Measurements from ENCODE around the gene ITGB1. TPM values are rescaled to one million over a fixed set of nuclear protein-coding genes. Genes with fewer than 3 reads are reported as not detected.

The ITGB1 gene
- total RNA-seq, 1 experiment from 2014 or later, result 317 TPM

DNA sequence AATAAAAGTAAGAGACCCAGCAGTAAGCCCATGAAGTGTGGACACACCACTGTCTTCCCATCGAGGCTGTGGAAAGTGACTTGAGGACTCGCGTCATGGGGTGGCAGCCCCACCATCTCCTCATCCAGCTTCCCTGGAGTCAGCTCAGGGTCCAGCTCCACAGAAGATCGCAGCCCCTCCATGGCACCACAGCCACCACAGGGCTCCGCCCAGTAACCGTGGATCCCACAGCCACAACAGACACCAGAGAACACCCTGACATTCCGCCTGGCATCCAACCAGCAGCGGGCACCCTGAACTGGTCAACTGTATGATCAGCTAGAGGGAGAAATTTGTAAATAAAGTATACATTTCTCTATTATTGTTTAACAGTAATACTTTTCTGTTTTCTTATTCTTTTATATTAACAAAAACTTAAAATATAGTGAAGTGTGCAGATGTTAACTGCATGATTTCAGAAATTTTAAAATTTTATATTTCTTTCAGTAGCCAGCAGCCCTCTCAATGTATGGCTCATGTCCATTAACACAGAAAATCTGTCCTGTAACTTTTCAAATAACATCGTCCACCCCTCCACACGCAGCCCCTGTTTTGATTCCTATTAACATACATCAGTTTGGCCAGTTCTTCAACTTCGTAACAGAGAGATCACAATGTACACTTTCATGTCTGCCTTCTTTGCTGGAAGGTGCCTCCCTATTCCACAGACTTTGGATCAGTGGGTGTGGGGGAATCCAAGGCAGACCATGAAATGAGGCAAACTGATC, 69.7 kb downstream of the ITGB1 start:
- CTCF ChIA-PET, result interaction anchor here (1.0 to 1.1 kb wide), 2 partner anchors 120 to 121 kb away, joined by 3 to 4 read pairs; no protein-coding TSS in a partner anchor
- POLR2A ChIA-PET, result no interaction called here
- no peak overlapping the region for H3K4me3 Mint-ChIP-seq
- ATAC-seq, result no peak
- no peak for TF ChIP-seq ZNF138 (CRISPR knock-in tag; conservative IDR thresholded peaks at IDR 0.05)
- TF ChIP-seq ZNF232 (CRISPR knock-in tag; IDR thresholded peaks at IDR 0.05), result no peak
- no peak for TF ChIP-seq NFYB (CRISPR knock-in tag; conservative IDR thresholded peaks at IDR 0.05; ENCODE audit: low read depth)
- TF ChIP-seq, protein P1, sequence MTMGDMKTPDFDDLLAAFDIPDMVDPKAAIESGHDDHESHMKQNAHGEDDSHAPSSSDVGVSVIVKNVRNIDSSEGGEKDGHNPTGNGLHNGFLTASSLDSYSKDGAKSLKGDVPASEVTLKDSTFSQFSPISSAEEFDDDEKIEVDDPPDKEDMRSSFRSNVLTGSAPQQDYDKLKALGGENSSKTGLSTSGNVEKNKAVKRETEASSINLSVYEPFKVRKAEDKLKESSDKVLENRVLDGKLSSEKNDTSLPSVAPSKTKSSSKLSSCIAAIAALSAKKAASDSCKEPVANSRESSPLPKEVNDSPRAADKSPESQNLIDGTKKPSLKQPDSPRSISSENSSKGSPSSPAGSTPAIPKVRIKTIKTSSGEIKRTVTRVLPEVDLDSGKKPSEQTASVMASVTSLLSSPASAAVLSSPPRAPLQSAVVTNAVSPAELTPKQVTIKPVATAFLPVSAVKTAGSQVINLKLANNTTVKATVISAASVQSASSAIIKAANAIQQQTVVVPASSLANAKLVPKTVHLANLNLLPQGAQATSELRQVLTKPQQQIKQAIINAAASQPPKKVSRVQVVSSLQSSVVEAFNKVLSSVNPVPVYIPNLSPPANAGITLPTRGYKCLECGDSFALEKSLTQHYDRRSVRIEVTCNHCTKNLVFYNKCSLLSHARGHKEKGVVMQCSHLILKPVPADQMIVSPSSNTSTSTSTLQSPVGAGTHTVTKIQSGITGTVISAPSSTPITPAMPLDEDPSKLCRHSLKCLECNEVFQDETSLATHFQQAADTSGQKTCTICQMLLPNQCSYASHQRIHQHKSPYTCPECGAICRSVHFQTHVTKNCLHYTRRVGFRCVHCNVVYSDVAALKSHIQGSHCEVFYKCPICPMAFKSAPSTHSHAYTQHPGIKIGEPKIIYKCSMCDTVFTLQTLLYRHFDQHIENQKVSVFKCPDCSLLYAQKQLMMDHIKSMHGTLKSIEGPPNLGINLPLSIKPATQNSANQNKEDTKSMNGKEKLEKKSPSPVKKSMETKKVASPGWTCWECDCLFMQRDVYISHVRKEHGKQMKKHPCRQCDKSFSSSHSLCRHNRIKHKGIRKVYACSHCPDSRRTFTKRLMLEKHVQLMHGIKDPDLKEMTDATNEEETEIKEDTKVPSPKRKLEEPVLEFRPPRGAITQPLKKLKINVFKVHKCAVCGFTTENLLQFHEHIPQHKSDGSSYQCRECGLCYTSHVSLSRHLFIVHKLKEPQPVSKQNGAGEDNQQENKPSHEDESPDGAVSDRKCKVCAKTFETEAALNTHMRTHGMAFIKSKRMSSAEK (CRISPR knock-in tag; IDR thresholded peaks at IDR 0.05; ENCODE audit: borderline replicate concordance), result no peak
- TF ChIP-seq EMX1 (CRISPR knock-in tag; IDR thresholded peaks at IDR 0.05), result no peak
- no peak for TF ChIP-seq PRRX2 (CRISPR knock-in tag; IDR thresholded peaks at IDR 0.05)
- TF ChIP-seq, protein P2, sequence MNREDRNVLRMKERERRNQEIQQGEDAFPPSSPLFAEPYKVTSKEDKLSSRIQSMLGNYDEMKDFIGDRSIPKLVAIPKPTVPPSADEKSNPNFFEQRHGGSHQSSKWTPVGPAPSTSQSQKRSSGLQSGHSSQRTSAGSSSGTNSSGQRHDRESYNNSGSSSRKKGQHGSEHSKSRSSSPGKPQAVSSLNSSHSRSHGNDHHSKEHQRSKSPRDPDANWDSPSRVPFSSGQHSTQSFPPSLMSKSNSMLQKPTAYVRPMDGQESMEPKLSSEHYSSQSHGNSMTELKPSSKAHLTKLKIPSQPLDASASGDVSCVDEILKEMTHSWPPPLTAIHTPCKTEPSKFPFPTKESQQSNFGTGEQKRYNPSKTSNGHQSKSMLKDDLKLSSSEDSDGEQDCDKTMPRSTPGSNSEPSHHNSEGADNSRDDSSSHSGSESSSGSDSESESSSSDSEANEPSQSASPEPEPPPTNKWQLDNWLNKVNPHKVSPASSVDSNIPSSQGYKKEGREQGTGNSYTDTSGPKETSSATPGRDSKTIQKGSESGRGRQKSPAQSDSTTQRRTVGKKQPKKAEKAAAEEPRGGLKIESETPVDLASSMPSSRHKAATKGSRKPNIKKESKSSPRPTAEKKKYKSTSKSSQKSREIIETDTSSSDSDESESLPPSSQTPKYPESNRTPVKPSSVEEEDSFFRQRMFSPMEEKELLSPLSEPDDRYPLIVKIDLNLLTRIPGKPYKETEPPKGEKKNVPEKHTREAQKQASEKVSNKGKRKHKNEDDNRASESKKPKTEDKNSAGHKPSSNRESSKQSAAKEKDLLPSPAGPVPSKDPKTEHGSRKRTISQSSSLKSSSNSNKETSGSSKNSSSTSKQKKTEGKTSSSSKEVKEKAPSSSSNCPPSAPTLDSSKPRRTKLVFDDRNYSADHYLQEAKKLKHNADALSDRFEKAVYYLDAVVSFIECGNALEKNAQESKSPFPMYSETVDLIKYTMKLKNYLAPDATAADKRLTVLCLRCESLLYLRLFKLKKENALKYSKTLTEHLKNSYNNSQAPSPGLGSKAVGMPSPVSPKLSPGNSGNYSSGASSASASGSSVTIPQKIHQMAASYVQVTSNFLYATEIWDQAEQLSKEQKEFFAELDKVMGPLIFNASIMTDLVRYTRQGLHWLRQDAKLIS (CRISPR knock-in tag; IDR thresholded peaks at IDR 0.05; ENCODE audit: borderline replicate concordance), result no peak
- TF ChIP-seq, protein P3, sequence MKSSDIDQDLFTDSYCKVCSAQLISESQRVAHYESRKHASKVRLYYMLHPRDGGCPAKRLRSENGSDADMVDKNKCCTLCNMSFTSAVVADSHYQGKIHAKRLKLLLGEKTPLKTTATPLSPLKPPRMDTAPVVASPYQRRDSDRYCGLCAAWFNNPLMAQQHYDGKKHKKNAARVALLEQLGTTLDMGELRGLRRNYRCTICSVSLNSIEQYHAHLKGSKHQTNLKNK (CRISPR knock-in tag; IDR thresholded peaks at IDR 0.05), result no peak
- no peak for TF ChIP-seq IRF2 (CRISPR knock-in tag; IDR thresholded peaks at IDR 0.05; ENCODE audit: borderline replicate concordance, low read depth)
- TF ChIP-seq, protein P4, sequence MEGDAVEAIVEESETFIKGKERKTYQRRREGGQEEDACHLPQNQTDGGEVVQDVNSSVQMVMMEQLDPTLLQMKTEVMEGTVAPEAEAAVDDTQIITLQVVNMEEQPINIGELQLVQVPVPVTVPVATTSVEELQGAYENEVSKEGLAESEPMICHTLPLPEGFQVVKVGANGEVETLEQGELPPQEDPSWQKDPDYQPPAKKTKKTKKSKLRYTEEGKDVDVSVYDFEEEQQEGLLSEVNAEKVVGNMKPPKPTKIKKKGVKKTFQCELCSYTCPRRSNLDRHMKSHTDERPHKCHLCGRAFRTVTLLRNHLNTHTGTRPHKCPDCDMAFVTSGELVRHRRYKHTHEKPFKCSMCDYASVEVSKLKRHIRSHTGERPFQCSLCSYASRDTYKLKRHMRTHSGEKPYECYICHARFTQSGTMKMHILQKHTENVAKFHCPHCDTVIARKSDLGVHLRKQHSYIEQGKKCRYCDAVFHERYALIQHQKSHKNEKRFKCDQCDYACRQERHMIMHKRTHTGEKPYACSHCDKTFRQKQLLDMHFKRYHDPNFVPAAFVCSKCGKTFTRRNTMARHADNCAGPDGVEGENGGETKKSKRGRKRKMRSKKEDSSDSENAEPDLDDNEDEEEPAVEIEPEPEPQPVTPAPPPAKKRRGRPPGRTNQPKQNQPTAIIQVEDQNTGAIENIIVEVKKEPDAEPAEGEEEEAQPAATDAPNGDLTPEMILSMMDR (IDR thresholded peaks at IDR 0.05), result no peak
- peaks cover 15% of the 10 kb centered on the region for H3K4me1 Mint-ChIP-seq
- no peak overlapping the region for H3K27ac Mint-ChIP-seq
- no peaks in the 10 kb centered on the region for H3K36me3 Mint-ChIP-seq
- H3K9me3 Mint-ChIP-seq, result no peaks in the 10 kb centered on the region
- H3K27me3 Mint-ChIP-seq (ENCODE audit: low read depth), result no peaks in the 10 kb centered on the region; the same call in 1 of the 2 replicates
- DNase-seq (ENCODE audit: low spot score), result no peak

DNA sequence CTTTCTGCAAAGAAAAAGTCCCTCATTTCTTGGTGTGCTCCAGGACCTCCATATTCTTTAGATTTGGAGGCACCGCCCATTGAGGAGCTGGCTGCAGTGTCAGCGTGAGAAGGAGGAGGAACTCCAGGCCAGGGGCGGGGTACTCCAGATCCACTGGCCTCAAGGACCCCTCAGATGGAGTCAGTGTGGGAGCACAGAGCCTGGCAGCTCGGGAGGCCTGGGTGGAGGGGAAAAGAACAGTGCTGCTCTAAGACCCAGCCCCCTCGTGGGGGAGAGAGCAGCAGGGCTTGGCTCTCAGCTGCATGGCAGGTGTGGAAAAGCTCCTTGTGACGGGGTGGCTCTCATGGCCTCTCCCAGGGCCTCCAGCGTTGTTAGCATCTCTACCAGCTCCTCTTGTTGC, 70.5 kb downstream of the ITGB1 start:
- DNase-seq (ENCODE audit: low spot score) (no peak), ATAC-seq (peak; percentile 29)
- TF ChIP-seq, protein P5, sequence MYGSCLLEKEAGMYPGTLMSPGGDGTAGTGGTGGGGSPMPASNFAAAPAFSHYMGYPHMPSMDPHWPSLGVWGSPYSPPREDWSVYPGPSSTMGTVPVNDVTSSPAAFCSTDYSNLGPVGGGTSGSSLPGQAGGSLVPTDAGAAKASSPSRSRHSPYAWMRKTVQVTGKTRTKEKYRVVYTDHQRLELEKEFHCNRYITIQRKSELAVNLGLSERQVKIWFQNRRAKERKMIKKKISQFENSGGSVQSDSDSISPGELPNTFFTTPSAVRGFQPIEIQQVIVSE (CRISPR knock-in tag; IDR thresholded peaks at IDR 0.05; ENCODE audit: borderline replicate concordance), result no peak
- TF ChIP-seq NFE2L1 (CRISPR knock-in tag; IDR thresholded peaks at IDR 0.05) (no peak), ZNF416 (CRISPR knock-in tag; IDR thresholded peaks at IDR 0.05) (no peak)
- TF ChIP-seq, protein P6, sequence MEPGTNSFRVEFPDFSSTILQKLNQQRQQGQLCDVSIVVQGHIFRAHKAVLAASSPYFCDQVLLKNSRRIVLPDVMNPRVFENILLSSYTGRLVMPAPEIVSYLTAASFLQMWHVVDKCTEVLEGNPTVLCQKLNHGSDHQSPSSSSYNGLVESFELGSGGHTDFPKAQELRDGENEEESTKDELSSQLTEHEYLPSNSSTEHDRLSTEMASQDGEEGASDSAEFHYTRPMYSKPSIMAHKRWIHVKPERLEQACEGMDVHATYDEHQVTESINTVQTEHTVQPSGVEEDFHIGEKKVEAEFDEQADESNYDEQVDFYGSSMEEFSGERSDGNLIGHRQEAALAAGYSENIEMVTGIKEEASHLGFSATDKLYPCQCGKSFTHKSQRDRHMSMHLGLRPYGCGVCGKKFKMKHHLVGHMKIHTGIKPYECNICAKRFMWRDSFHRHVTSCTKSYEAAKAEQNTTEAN (CRISPR knock-in tag; IDR thresholded peaks at IDR 0.05), result no peak
- TF ChIP-seq, protein P7, sequence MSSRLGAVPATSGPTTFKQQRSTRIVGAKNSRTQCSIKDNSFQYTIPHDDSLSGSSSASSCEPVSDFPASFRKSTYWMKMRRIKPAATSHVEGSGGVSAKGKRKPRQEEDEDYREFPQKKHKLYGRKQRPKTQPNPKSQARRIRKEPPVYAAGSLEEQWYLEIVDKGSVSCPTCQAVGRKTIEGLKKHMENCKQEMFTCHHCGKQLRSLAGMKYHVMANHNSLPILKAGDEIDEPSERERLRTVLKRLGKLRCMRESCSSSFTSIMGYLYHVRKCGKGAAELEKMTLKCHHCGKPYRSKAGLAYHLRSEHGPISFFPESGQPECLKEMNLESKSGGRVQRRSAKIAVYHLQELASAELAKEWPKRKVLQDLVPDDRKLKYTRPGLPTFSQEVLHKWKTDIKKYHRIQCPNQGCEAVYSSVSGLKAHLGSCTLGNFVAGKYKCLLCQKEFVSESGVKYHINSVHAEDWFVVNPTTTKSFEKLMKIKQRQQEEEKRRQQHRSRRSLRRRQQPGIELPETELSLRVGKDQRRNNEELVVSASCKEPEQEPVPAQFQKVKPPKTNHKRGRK (CRISPR knock-in tag; IDR thresholded peaks at IDR 0.05; ENCODE audit: borderline replicate concordance), result no peak
- H3K27ac Mint-ChIP-seq, result no peak overlapping the region
- H3K4me1 Mint-ChIP-seq, result peaks cover 9% of the 10 kb centered on the region
- CTCF ChIA-PET, result interaction anchor here (1.0 to 1.1 kb wide), 2 partner anchors 120 to 122 kb away, joined by 3 to 4 read pairs; no protein-coding TSS in a partner anchor
- H3K4me3 Mint-ChIP-seq, result no peak overlapping the region
- no peaks in the 10 kb centered on the region; the same call in 1 of the 2 replicates for H3K27me3 Mint-ChIP-seq (ENCODE audit: low read depth)
- H3K36me3 Mint-ChIP-seq, result no peaks in the 10 kb centered on the region
- POLR2A ChIA-PET, result interaction anchor here (0.6 kb wide), 1 partner anchor 66 kb away, joined by 3 read pairs; no protein-coding TSS in a partner anchor
- no peaks in the 10 kb centered on the region for H3K9me3 Mint-ChIP-seq

All from WTC11 (cell line).